C4-2B (cell line): ENCODE results near the gene PTCD2.

Source experiments
- ZFX ChIP-seq: fragments of 450-650 bp; IDR thresholded peaks from 2 replicates; pipeline ENCODE4 v1.6.1; 2017
- TF ChIP-seq, protein P1 (sequence below): fragments of 450-650 bp; conservative IDR thresholded peaks from 2 replicates; pipeline ENCODE4 v1.5.1; 2017; ENCODE audit warnings: mild to moderate bottlenecking

DNA sequence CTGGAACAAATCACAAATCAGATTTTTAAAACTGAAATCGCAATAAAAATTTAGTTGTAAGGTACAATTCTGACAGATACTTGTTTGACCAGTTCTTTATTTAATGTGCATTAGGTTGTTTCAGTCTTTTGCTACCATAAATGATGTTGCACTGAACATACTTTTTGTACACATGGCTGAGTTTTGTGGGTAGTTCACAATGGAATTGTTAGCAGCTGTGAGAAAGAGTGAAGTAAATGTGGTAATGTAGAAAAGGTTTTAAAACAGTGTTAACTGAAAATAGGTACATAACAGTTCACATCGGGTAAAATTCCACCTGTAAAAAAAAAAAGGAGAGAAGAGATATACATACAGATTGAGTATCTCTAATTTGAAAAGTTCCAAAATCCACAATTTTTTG, 25.7 kb upstream of the PTCD2 start:
- TF ChIP-seq, protein P1, sequence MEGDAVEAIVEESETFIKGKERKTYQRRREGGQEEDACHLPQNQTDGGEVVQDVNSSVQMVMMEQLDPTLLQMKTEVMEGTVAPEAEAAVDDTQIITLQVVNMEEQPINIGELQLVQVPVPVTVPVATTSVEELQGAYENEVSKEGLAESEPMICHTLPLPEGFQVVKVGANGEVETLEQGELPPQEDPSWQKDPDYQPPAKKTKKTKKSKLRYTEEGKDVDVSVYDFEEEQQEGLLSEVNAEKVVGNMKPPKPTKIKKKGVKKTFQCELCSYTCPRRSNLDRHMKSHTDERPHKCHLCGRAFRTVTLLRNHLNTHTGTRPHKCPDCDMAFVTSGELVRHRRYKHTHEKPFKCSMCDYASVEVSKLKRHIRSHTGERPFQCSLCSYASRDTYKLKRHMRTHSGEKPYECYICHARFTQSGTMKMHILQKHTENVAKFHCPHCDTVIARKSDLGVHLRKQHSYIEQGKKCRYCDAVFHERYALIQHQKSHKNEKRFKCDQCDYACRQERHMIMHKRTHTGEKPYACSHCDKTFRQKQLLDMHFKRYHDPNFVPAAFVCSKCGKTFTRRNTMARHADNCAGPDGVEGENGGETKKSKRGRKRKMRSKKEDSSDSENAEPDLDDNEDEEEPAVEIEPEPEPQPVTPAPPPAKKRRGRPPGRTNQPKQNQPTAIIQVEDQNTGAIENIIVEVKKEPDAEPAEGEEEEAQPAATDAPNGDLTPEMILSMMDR: no peak
- TF ChIP-seq ZFX: no peak
